ENCODE results near the gene KIF6.

DNA sequence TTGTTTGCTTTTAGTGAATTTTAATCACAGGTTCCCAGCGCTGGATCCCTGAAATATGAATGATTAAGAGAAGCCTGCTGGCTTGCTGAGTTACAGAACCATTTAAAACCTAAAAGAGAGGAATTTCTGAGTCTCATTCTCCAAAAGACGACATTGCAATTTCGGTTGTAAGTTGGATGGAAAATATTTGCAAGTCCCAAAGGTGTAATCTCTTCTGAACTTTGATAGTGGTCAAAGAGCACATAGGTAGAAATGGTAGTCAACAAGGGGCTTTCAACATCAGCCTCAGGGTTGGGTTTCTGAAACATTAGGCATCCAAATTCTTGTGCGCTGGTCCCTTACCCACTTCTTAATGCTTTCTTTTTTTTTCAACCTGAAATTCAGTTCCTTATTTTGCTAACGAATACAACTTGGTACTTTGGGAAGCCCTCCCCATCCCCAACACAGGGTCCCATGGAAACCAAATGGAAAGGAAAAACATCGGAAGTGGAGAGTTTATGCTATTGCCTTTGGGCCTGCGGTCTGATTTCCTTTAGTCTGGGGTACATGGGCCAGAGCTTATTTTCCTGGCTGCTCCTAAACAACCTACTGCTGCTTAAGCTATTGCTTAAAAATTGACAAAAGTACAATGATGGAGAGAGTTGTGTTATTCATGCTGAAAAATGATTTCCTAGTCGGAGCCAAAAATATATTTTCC is 285.7 kb downstream of the KIF6 start:
- TF ChIP-seq CTCF (IDR thresholded peaks at IDR 0.05): no peak
- TF ChIP-seq POLR2A (IDR thresholded peaks at IDR 0.05): no peak
